Dedifferentiated amniotic fluid mesenchymal stem cell (primary cell): ENCODE measurements around the gene SPAG5.
A peak's percentile ranks its signal among the peaks of the same experiment; 100 is the strongest.

Source experiments
- DNase-seq: peaks from one replicate; pipeline ENCODE4 v3.0.0-alpha.2; 2016; ENCODE audit errors: extremely low spot score

Gene SPAG5

DNA sequence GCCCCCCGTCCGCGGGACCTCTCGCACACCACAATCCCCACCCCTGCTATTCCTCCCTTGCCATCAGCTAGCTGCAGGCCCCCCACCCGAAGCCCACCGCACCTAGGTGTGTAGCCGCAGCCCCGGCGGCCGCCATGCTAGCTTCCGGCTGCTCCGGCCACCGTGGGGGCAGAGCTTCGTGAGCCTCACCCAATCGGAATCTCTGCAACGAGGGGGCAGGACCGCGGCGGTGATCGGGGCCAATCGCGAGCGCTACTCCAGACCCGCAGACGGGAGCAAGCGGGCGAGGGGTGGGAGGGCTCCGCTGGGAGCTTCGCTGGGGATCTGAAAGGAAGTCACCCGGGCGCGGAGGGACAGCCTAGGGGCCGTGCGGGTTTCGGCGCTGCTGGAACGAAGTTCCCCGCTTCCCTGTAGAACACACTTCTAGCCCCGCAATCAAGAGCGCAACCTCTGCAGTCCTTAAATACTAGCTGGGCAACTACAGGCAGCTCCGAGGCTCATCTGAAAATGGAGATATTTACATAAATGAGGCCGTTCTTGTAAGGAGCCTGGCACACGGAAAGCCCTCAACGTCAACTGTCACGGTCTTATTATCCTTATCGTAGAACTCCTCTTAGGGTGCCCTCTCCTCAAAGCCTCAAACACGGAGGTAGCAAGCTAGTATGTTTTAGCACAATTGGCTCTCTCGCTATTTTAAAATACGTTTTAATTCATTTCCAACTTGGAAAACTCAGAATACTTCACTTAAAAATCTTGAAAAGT, 27.3 kb downstream of the SPAG5 start, which contains the start of gene PIGS:
PIGS (minus strand) TSS at position 164 of the 762 bp plus-strand sequence; CDS start at position 136, 28 bp downstream.
- DNase-seq: peak; percentile 93

DNA sequence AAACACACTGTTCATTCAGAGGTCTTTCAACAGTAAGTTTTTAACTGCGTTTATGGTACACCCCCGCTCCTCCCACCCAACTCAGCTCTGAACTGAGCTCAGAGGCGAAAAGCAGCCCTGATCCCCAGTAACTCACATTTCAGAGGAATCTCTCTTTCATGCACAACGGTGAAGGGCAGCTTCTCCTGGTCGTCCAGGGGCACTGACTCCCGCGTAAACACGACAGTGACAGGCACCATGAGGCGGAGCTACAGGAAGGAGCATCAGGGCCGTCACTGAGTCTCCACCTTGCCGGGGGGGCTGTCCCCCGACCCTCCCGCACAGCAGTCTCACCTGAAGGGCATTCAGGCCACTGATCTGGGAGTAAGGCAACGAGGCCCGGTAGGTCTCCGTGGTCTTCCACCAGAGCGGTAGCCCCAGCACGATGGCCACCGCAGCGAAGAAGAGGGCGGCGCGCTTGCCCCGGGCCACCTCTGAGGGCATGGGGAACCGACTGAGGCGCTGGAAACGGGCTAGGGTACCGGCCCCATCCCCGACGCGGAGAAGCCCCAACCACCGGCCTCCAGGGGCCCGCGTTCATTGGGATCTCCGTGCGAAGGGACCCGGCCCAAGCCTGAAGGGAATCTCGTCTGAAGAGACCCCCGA, 28.0 kb downstream of the SPAG5 start:
- DNase-seq: no peak

DNA sequence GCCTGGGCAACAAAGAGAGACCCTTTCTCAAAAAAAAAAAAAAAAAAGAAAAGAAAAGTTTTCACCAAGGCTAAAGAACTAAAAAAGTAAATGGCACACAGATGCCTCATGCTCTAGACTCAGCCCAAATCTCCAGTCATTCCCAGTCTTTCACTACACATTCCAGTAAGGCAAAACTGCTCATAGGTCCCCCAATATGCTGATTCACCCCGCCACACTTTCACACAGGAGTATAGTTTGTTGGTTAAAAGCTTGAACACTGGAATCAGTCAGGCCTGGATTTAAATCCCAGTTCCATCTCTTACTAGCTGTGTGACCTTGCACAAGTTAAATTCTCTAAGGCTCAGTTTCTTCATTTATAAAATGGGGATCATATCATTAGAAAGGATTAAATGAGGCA, 29.4 kb downstream of the SPAG5 start:
- DNase-seq: no peak

DNA sequence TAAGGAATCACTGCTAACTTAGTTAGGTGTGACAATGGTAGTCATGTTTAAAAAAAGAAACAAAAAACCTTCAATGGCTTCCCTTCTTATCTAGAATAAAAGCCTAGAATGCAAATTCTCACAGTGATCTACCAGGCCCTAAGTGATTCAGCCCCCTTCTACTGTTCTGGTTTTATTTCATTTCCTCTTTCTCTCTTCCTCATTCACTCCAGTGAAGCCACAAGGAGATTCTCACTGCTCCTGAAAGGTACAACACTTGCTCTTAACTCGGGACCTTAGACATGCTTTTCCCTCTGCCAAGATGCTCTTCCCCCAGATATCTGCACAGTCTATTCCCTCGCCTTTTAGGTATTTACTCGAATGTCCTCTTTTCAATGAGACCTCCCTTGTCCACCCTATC, 31.2 kb downstream of the SPAG5 start:
- DNase-seq: no peak

DNA sequence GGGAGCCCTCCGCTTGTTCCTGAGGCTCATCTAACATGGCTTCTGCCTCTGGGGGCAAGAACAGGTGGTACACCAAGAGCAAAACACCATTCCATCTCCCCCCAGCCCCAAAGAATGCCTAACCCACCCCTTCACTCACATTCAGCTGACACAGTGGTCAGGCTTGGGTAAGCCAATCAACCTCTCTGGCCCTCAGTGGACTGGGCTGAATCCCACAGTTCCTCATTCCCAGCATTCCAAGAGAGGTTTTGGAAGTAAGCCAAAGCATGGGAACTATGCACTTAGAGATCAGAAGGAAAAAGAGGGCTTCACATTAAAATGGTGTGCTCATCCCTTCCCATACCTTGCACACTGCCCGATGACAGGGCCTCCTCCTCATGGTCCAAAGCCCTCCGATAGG, 35.4 kb downstream of the SPAG5 start:
- DNase-seq: no peak

DNA sequence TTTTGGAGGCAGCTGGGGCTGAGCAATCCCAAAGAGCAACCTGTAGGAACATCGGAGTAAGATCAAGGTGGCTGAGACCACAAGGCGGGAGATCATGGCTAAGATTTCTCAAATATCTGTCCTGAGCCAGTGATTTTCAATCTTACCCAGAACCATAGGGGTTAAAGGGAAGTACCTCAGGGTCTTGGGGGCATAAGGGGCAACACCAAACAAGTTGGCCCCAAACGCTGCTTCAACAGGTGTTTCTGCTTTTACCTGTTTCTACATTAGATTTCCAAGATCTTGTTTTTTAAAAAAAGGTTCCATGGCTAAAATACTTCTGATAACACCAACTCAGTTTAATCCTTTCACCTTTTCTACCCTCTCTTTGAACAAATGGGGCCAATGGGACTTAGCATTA, 43.8 kb downstream of the SPAG5 start:
- no peak for DNase-seq

DNA sequence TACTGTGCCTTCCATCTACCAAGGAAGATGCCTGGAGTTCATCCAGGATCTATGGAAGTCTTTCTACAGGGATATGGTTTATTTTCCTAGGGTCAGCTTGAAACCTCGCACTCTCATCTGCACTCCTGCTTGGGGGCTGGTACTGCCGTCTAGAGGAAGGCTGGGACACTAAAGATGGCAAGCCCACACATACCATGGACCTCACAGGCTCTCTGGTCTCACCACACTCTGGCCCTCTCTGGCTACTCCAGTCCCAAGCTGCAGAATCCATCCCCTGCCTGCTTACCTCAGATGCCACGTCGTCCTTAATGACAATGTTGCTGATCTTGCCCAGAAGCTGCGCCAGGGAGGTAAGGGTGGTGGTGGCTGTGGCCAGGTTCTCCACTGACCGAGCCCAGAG, 44.3 kb downstream of the SPAG5 start:
- no peak for DNase-seq

DNA sequence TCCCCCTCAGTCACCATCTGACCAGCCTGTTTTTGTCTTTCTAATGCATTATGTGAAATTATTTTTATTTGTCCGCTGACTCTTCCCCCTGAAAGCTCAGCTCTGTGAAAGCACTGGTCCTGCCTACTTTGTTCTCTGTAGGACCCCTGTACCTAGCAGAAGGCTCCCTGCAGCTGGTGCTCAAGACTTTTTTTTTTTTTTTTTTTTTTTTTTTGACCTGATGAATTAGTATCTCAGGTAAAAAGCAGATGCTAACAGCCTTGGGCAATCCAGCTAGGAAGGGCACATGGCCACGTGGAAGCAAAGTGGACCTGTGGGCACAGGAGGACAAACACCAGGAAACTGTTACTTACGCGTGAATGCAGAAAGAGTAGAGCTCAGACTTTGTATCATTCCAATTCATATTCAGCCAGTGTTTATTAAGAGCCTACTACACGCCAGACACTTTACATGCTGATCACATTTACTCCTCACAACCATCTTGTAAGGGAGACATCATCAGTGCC, 45.8 kb downstream of the SPAG5 start:
- DNase-seq: no peak

DNA sequence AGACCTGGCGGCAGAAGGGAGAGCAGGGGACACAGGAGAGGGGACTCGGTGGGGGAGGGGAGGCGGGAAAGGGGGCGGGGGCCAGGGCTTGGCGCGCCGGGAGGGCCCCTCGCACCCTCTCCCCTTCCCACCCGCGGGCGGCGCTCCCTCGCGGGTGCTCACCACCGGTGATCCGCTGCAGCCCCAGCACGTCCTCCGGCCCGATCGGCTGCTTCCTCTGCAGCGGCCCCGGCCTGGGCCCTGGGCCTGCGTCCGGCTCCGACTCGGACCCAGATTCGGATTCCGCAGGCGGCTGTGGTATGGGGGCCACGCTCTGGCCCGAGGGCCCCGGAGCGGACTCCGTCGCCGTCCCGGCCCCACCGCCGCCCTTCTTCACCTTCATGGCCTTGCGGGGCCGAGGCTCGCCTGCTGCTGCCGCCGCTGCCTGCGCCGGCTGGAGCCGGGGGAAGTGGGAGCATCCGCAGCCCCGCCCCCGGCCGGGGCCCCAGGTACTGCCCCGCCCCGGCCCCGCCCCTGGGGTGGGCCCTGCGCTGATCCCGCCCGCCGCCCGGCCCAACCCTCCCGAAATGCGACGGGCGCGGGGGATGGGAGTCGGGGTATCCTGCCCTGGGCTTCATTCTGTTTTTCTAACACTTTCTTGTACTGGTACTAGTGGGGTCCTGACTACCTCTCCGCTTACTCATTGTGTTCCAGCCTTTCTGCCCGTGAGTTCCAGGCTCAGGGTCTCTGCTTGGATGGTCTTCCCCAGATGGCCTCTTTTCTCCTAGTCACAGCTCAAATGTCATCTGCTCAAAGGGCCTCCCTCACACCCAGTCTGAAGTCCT, 46.4 kb downstream of the SPAG5 start, which contains the start of gene UNC119:
UNC119 (minus strand) TSS at position 449 of the 824 bp plus-strand sequence; CDS start at position 382, 67 bp downstream.
- DNase-seq: peak; percentile 27

DNA sequence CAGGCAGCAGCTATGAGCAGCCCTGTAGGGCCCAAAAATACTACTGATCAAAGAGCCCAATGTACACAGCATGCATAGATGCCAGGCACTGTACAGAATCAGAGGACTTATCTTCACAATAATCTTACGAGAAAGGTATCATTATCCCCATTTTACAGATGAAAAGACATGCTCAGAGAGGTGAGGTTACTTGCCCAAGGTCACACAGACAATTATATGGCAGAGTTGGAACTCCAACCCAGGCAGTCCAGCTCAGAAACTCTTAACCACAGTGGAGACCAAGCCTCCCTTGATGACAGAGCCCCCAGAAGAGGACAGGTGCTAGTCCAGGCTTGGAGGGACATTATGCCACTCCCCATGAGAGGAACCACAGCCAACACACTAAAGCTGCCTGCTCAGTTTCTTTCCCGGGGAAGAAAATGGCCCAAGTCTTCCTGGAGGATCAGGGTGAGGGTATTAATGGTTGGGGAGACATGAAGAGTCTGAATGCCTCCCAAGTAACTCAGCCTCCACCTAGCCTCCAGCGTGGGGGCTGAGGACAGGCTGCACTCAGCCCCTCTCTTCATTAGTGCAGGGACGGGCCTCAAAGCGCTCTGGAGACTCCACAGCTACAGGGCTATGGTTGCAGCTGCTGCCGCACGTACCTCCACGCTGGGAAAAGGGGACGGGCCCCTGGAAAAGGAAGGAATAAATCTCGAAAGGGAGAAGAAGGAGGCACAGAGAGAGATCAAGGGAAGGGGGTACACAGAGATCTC, 47.2 kb downstream of the SPAG5 start:
- DNase-seq: no peak

DNA sequence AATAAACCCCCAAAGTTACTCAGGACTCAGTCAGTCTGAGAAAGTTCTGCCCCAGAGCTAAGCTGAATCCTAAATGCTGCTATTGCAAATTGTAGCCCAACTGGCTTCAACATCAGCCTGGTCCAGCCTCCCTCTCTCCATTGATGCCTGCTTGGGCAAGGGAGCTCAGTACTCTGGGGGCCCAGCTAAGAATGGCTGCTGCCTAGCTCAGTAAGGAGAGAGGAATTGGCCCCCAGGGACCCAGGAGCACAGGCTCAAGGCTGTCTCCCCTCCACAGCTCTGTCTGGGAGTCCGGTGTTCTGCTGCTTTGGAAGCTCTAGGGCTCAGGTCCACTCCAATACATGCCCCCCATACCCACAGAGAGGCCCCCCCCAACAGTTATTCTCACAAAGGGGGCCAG, 48.0 kb downstream of the SPAG5 start:
- DNase-seq: no peak

DNA sequence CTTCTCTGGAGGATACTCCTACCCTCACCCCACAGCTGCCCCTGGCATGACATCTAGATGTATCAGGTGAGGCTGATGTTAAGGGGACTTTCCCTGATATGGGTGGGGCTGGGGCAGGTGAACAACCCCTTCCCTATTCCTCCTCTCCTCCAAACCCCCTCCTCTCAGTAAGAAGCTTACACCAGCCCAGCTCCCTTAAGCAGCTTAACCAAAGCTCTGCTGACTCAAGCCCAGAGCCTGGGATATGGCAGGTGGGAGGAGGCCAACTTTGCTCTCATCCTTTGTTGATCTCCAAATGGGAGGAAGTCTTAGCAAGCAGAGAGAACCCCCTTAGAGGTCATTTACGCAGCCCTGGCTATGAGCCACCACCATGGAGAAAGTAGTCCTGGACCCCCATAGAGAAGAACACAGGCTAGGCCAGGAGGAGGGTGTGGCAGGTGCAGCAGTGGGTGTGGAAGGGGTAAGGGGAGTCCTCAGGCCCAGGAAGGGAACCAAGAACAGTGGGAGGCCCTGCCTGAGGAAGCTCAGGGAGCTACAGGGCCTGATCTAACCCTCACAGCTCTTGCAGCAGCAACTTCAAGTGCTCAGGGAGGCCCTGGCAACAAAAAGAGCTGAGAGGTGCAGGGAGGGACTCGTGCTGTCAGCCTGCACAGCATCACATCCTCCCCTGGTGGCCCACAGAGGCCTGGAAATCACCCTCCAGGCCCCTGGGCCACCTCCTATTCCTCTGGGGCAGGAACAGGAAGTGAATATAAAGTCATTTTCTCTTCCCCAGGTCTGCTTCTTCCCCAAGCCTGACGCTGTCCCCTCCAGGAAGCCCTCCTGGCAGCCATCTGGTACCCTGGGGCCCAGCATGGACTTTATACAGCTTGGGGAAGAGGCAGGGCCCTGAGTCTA, 49.3 kb downstream of the SPAG5 start:
- no peak for DNase-seq

DNA sequence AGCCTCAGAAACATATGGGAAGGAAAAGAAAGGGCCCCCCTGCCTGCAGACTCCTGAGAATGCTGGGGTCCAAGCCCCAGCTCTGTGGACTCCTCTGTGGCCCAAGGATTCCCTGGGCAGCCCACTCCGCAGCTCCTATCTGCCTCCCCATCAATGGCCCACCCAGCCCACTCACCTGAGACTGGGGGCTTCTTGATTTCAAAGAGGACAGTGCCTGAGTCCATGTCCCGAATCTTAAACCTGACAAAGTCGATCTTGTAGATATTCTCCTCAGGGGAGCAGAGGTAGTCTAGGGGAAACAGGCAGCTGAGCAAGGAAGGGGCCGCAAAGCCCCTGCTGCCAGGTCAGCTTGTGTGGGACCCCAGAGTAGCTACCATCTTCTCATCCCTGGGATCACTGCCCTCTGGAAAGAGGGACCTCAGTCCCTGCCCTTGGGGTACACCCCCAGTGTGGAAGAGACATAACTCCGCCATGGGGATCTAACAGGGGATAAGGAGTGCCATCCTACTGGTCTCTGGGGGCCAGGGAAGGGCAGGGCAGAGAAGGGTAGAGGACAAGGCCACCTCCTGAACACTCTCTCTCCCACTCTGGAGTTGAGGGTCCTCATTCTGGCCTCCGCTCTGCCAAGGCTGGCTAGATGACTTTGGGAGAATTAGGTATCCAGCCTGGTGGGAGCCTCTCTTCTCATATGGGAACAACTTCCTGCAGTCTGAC, 50.3 kb downstream of the SPAG5 start:
- no peak for DNase-seq

DNA sequence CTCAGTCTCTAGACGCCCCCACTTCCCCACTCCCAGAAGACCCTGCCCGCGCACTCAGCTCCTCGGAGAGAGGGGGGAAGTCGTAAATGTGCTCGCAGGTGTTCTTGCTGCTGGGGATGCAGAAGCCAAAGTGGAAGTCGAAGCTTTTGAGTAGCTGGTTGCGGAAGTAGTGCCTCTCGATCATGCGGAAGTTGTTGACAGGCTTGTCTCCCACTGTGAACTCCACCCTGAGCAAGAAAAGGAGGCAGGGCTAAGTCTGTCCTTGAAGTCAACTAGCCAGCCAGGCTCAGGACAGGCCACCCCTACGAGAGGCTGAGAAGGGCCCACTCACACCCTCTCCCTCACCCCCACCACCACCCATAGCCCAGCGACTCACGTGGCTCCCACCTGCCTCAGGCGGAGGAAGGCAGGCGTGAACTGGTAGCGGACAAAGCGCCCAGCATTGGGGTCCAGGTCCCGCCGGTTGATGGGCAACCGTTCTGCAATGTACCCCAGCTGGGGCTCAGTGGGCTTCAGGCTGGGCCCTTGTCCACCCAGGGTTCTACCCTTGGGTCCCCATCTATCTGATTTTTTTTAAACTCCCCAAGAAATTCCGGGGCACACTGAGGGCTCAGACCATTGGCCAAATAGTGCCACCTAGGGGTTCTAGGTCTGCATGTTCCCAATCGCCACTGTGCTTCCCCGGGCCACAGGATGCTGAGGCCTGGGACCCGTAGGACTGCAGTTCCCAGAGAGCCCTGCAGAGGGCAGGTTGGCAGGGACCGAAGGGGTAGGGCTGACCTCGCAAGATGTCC, 51.0 kb downstream of the SPAG5 start:
- DNase-seq: no peak

DNA sequence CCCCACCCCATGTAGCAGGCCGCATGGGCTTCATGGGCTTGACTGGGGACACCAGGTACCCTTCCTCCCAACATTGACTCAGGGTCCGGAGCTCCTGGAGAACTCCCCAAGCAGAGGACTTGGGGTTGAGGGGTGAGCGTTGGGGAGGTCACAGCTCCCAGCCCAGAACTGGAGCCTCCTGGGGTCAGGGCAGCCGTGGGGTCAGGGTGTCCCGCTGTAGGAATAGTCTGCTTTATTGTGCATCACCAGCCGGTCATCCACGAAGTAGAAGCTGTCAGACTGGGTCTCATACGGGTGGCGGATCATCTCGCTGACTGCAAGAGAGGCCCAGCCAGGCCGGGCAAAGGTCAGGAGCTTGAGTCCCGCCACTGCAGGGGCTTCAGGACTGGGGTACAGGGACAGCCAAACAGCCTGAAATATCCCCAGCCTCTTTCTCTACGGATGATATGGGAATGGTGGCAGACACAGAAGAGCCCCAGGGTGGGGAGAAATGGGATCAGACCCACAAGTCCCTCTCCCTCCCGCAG, 51.7 kb downstream of the SPAG5 start:
- DNase-seq: no peak

DNA sequence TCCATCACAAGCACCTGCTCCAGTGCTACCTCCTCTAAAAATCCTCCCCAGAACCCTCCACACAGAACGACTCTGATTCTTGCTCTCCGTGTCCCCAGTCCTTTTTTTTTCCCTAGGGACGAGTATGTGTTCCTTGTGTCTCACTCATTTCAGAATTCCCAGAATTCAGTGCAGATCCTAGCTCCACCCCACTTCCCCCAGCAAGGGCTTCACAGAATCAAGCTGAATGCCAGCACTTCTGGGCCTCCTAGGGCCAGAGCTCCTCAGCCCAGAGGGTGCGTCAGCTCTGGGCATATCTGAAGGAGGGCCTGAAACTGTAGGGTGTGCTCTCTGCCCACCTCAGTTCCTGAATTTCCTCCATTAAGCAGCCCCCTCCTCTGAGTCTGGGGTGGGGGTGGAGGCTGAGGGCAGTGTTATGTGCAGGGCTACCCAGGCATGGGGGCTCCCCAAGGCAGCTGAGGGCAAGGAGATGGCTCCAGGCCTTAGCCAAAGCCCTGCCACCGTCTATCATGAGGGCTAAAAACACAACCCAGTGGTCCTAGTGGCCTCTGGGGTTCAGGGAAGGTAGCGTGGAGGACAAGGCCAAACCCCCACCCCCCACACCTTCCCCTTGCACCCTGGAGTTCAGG, 52.9 kb downstream of the SPAG5 start:
- DNase-seq: no peak

DNA sequence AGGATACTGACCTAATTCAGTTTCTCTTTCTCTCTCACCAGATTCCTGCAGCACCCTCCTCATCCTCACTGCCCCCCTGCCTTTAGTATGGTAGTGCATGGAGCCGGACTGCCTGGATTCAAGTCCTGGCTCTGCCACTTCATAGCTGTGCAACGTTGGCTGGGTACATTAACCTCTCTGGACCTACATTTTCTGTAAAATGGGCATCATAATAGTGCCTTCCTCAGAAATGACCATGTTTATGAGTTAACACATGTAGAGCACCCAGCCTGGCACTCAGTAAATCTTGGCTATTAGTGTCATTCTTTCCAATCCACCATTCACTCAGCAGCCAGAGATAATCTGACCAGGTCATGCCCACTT, 53.7 kb downstream of the SPAG5 start:
- DNase-seq: no peak

DNA sequence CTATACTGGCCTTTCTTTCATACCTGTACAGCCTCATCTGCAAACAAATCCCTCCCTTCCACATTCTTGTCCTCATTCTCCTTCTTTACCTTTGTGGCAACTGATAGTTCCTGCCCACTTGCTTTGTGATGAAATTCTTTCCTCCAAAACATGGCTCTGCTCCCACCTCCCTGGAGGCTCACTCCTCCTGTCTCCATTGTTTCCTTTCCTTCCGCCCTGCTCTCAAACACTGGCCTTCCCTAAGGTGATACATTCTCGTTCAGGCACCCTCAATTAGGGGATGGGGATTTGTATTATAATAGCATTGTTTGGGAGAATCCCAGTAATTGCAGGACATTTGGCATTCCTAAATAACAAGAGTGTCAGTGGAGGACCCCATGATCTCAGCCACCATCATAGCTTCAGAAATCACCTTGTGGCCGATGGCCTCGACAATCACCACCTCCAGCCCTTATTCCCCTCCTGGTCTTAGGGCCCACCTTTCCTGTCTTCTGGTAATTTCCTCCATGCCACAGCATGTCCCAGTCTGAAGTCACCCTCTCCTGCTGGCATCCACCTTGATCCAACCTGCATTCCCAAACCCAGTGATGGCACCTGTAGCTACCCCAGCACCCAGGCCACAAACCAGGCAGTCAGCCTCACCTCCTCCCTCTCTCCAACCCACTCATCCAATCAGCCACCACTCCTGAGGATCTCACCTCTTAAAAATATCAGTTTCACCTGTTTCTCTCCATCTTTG, 54.3 kb downstream of the SPAG5 start:
- no peak for DNase-seq
